ENCODE measurements around the gene CAVIN2. TPM values are rescaled to one million over a fixed set of nuclear protein-coding genes. Genes with fewer than 3 reads are reported as not detected.

Gene CAVIN2
- total and polyA plus RNA-seq, 2 experiments from 2014 or later, result 0.74 to 1.0 TPM

GRCh38 chr2:191836853-191837769, 9.8 kb downstream of the CAVIN2 start:
- peak; percentile 22 to 30 for DNase-seq (ENCODE audit: low read depth in 1 of 2, low spot score in 1 of 2)
- no peak overlapping the region for H3K4me3 ChIP-seq
- no peaks in the 10 kb centered on the region for H3K27me3 ChIP-seq
- H3K4me1 ChIP-seq (ENCODE audit: low read depth), result peaks cover 18% of the 10 kb centered on the region
- no peaks in the 10 kb centered on the region for H3K9me3 ChIP-seq (ENCODE audit: low read depth)
- peak overlapping the region; percentile 78 for H3K27ac ChIP-seq
- H3K36me3 ChIP-seq, result no peaks in the 10 kb centered on the region
- TF ChIP-seq CTCF (IDR thresholded peaks at IDR 0.05; ENCODE audit: low read depth, low read length), result no peak

GRCh38 chr2:191836471-191836852, 10.4 kb downstream of the CAVIN2 start:
- no peak overlapping the region for H3K4me3 ChIP-seq
- no peaks in the 10 kb centered on the region for H3K27me3 ChIP-seq
- H3K4me1 ChIP-seq (ENCODE audit: low read depth), result peaks cover 23% of the 10 kb centered on the region
- no peaks in the 10 kb centered on the region for H3K9me3 ChIP-seq (ENCODE audit: low read depth)
- H3K36me3 ChIP-seq, result no peaks in the 10 kb centered on the region
- no peak for TF ChIP-seq CTCF (IDR thresholded peaks at IDR 0.05; ENCODE audit: low read depth, low read length)
- H3K27ac ChIP-seq, result peak overlapping the region; percentile 78
- DNase-seq (ENCODE audit: low read depth in 1 of 2, low spot score in 1 of 2), result no peak

- peaks cover 27% of the 10 kb centered on the region for H3K4me1 ChIP-seq (ENCODE audit: low read depth)
- H3K27me3 ChIP-seq, result no peaks in the 10 kb centered on the region
- no peak for TF ChIP-seq CTCF (IDR thresholded peaks at IDR 0.05; ENCODE audit: low read depth, low read length)
- no peaks in the 10 kb centered on the region for H3K9me3 ChIP-seq (ENCODE audit: low read depth)
- H3K36me3 ChIP-seq, result no peaks in the 10 kb centered on the region
- DNase-seq (ENCODE audit: low read depth in 1 of 2, low spot score in 1 of 2), result no peak
- no peak overlapping the region for H3K4me3 ChIP-seq
- no peak overlapping the region for H3K27ac ChIP-seq
Observed at GRCh38 chr2:191835539-191836350, 11.1 kb downstream of the CAVIN2 start.

GRCh38 chr2:191835100-191835499, 11.8 kb downstream of the CAVIN2 start:
- no peak for DNase-seq (ENCODE audit: low read depth in 1 of 2, low spot score in 1 of 2)
- peaks cover 31% of the 10 kb centered on the region for H3K4me1 ChIP-seq (ENCODE audit: low read depth)
- H3K27ac ChIP-seq, result no peak overlapping the region
- no peak overlapping the region for H3K4me3 ChIP-seq
- TF ChIP-seq CTCF (IDR thresholded peaks at IDR 0.05; ENCODE audit: low read depth, low read length), result no peak
- no peaks in the 10 kb centered on the region for H3K36me3 ChIP-seq
- H3K27me3 ChIP-seq, result no peaks in the 10 kb centered on the region
- no peaks in the 10 kb centered on the region for H3K9me3 ChIP-seq (ENCODE audit: low read depth)

GRCh38 chr2:191833356-191833755, 13.5 kb downstream of the CAVIN2 start:
- H3K4me3 ChIP-seq, result no peak overlapping the region
- no peak overlapping the region for H3K27ac ChIP-seq
- no peak for DNase-seq (ENCODE audit: low read depth in 1 of 2, low spot score in 1 of 2)
- no peaks in the 10 kb centered on the region for H3K27me3 ChIP-seq
- H3K36me3 ChIP-seq, result no peaks in the 10 kb centered on the region
- H3K4me1 ChIP-seq (ENCODE audit: low read depth), result peaks cover 32% of the 10 kb centered on the region
- TF ChIP-seq CTCF (IDR thresholded peaks at IDR 0.05; ENCODE audit: low read depth, low read length), result no peak
- H3K9me3 ChIP-seq (ENCODE audit: low read depth), result no peaks in the 10 kb centered on the region

Data from cardiac muscle cell (in vitro differentiated cells and primary cell).